AG09319 (cell line): ENCODE measurements around the gene PTPN22.

Experiments used
- DNase-seq: peaks from one replicate; pipeline ENCODE4 v3.0.0-alpha.2; 2010; ENCODE audit warnings: low read depth; ENCODE audit errors: extremely low read depth
- CTCF ChIP-seq: IDR thresholded peaks from 2 replicates; pipeline ENCODE4 v1.5.1; 2011; ENCODE audit warnings: low read depth, mild to moderate bottlenecking, inconsistent platforms, low read length, moderate library complexity

Gene PTPN22

GRCh38 chr1:113793878-113794834 is 77.4 kb downstream of the PTPN22 start:
- TF ChIP-seq CTCF, result no peak
- DNase-seq, result no peak

DNA sequence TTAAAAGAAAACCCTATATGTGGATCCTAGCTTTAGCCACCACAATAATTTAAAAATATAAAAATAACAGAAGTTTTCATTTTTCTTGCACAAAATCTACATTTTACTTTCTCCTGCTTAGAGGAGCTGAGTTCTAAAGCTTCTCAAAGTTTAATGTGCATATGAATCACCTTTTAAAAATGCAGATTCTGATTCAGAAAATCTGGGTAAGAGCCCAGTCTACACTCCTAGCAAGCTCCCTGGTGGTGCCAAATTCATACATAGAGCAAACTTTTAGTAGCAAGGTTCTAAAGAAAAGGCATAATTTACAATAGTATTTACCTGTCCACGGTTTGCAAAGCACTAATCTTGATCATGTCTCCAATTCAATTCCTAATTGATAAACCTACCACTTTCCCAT is 78.5 kb downstream of the PTPN22 start:
- DNase-seq, result no peak
- TF ChIP-seq CTCF, result no peak

DNA sequence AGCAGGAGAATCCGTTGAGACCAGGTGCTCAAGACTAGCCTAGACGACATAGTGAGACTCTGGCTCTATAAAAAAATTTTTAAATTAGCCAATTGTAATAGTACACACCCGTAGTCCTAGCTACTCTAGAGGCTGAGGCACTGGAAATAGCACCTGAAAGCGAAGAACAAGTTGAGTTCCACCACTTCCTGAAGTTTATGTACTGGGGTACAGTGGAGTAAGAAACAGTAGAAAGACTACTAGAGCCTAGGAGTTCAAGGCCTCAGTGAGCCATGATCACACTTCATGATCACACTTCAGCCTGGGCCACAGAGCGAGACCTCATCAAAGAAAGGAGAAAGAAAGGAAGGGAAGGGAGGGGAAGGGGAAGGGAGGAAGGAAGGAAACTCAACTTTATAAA is 79.0 kb downstream of the PTPN22 start:
- no peak for DNase-seq
- TF ChIP-seq CTCF, result no peak

- no peak for TF ChIP-seq CTCF
- DNase-seq, result no peak
Measured at GRCh38 chr1:113788802-113789201, 82.7 kb downstream of the PTPN22 start.

GRCh38 chr1:113787663-113788062 is 83.8 kb downstream of the PTPN22 start:
- no peak for TF ChIP-seq CTCF
- DNase-seq, result no peak

DNA sequence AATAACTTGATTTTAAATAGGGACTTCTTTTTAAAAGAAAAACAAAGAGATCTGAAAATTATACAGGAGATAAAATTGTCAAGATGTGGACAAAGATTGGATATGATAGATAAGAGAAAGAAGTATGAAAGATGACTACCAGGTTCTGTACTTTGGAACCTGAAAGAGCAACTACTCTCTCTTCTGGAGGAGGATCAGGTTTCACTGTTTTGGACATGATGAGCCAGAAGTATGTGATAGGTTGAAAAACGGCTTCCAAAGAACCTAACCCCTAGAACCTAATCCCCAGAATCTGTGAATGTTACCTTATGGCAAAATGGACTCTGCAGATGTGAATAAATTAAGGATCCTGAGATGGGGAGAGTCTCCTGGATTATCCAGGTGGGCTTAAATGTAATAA is 85.4 kb downstream of the PTPN22 start:
- no peak for DNase-seq
- TF ChIP-seq CTCF, result no peak

DNA sequence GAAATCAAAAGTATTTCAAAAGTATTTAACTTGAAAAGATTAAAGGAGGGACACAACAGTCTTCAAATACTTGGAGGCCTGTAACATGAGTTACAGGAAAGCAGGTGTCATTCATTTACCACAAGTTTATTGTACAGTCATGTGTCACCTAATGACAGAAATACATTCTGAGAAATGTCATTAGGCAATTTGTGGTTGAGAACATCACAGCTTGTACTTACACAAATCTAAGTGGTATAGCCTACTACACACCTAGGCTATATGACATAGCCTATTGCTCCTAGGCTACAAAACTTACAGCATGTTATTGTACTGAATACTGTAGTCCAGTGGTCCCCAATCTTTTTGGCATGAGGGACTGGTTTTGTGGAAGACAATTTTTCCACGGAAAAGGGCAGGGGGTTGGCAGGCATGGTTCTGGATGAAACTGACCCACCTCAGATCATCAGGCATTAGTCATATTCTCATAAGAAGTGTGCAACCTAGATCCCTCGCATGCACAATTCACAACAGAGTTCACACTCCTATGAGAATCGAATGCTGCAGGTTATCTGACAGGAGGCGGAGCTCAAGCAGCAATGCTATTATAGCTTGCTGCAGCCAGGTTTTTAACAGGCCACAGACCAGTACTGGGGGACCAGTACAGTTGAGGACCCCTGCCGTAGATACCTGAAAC is 87.3 kb downstream of the PTPN22 start:
- DNase-seq, result no peak
- no peak for TF ChIP-seq CTCF
